Activated CD4-positive, alpha-beta T cell treated with anti-CD3 and anti-CD28 coated beads, Interleukin-2, Interleukin-4, amounts not matched to agents 100 ng/mL and 50 ng/mL, durations not matched to agents 16 hours and 8 hours (primary cell): ENCODE results near the gene OXA1L.
"Not testable (repeated sequence)": the region's sequence is repeated elsewhere in the genome, so short reads cannot be mapped to it uniquely, and the experiment has no call there.

Source experiments
- DNase-seq: peaks from one replicate; pipeline ENCODE4 v3.0.0-alpha.2; 2020; ENCODE audit warnings: low spot score

Gene OXA1L

DNA sequence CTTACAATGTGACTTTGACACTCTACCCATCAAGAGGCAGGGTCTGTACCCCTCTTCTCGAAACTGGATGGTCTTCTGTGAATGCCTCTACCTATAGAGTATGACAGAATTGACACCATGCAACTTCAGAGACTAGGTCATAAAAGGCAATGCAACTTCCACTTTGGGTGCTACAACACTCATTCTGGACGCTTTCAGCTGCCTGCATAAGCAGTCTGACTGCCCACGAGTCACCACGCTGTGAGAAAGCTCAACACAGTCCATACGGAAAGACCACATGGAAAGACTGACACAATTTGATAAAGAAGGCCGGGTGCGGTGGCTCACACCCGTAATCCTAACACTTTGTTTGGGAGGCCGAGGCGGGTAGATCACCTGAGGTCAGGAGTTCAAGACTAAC is 33.9 kb downstream of the OXA1L start:
- DNase-seq = no peak

DNA sequence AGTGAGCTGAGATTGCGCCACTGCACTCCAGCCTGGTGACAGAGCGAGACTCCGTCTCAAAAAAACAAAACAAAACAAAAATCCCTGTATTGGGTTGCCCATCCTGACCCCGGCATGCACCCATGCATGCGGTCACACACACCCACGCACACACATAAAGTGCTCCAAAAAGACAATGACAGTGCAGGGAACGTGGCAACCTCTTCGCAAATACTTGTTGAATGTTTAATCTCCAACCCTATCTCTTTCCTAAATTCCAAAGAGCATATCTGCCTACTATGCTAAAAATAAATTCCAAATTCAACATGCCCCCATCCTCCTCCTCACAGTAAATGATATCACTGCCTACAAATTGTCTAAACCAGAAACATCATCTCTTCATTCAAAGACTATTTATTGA is 35.2 kb downstream of the OXA1L start:
- no peak for DNase-seq

DNA sequence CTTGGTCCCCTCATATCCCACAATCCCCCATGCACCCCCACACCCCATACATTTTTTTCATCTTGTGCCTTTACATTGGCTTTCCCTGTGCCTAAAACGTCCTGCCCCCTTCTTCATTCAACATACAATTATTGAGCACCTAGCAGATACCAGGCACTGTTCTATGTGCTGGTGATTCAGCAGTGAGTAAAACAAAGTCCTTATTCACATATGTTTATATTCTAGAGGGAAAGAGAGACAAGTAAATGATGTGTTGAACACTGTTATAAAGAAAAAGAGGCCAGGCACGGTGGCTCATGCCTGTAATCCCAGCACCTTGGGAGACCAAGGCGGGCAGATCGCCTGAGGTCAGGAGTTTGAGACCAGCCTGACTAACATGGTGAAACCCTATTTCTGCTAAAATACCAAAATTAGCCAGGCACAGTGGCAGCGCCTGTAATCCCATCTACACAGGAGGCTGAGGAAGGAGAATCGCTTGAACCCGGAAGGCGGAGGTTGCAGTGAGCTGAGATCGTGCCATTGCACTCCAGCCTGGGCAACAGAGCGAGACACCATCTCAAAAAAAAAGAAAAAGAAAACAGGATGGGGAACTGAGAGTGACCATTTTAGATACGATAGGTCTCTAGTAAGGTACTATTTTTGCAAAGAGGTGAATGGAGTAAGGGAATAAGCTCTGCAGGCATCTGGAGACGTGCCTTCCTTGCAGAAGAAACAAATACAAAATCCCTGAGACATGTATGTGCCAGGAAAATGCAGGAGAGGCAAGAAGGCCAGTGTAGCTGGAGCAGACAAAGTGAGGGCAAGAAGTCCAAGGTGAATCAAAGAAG is 36.6 kb downstream of the OXA1L start:
- DNase-seq = no peak

DNA sequence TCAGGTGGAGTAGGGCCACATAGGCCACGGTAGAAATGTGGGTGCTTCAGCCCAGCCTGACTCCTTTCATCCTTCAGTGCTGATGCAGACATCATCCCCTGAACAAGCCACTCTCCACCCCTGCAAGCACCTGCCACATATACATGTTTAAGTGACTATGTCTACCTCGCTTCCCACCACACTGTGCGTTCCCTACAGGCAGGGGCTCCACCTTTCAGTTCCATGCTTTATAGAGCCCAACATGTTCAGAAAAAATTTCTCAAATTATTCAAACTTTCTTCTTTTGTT is 37.1 kb downstream of the OXA1L start:
- no peak for DNase-seq

DNA sequence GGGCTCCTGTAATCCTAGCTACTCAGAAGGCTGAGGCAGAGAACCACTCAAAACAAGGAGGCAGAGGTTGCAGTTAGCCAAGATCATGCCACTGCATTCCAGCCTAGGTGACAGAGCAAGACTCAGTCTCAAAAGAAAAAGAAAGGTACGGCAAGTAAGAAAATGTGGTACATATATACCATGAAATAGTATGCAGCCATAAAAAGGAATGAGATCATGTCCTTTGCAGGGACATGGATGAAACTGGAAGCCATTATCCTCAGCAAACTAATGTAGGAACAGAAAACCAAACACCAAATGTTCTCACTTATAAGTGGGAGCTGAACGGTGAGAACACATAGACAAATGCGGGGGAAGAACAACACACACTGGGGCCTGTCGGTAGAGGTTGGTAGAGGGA is 38.7 kb downstream of the OXA1L start:
- DNase-seq = not testable (repeated sequence)

DNA sequence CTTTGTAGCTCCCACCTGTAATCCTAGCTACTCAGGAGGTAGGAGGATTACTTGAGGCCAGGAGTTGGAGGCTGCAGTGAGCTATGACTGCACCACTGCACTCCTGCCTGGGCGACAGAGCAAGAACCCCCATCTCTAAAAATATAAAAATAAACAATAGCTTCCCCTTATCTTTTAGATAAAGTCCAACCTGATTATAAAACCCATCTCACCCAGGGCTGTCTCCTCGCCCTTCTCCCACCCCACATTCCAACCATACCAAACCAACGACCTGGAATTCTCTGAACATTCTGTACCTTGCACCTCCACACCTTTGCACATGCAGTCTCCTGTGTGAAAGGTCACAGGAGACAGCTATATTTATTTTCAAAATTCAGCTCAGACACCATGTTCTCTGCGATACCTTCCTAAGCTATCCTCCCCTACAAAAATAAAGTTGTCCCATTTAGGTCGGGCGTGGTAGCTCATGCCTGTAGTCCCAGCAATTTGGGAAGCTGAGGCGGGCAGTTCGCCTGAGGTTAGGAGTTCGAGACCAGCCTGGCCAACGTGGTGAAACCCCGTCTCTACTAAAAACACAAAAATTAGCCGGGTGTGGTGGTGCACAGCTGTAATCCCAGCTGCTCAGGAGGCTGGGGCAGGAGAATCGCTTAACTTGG is 41.1 kb downstream of the OXA1L start:
- DNase-seq = no peak

DNA sequence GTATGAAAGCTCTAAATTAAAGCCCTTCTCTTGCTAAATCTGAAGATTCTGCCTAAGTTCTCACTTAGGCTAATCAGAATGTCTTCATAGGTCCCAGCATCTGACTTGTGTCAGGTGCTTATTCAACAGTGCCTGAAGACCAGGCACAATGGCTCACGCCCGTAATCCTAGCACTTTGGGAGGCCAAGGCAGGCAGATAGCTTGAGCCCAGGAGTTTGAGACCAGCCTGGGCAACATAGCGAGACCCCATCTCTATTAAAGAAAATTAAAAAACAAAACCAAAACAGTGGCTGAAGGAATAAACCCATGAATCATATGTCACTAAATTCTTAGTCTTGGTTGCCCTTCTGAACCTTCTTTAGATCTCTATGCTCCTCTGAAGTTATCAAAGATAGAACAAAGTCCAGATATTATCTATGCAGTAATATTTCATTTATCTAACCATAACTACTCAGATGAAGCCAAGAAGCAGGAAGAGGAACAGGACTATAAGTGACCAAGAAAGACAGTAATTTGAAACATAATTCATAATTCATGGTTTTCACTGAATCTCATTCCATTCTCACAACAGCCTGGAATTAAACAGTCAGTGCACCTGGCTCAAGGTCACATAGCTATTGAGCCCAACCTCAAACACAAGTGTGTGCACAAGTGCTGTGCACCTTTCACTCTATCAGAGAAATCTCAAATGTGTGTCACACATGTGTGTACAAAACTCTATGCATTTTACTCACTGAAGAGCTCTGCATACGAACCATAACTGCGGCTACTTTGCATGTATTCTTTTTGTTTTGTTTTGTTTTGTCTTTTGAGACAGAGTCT is 42.1 kb downstream of the OXA1L start:
- DNase-seq = no peak

DNA sequence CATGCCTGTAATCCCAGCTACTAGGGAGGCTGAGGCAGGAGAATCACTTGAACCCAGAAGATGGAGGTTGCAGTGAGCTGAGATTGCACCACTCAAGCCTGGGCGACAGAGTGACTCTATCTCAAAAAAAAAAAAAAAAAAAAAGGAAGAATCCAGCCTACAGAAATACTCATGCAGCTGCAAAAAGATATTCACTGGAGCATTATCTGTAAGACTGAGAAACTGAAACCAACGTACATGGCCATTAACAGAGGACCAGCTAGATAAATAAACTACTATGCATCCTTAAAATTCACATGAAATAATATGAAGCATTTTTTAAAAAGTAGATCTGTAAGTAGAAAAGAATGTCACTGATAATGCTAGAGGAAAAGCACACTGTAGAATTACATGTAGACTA is 45.2 kb downstream of the OXA1L start:
- DNase-seq = no peak

DNA sequence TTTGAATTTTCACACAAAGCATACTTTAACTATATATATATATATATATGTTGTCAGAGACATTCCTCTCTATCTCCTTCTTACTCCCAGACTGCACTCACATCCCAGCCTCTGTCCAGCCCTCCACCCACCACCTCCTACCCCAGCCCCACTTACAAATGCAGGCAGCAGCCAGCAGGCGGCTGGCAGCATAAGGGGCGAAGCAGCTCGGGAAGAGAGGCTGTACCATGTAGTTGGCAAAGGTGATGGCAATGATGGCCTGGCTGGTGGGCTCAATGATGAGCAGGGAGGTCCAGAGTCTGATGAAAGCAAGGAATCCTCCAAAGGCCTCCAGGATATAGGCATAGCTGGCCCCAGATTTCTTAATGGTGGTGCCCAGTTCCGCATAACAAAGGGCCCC is 46.3 kb downstream of the OXA1L start:
- DNase-seq = no peak

DNA sequence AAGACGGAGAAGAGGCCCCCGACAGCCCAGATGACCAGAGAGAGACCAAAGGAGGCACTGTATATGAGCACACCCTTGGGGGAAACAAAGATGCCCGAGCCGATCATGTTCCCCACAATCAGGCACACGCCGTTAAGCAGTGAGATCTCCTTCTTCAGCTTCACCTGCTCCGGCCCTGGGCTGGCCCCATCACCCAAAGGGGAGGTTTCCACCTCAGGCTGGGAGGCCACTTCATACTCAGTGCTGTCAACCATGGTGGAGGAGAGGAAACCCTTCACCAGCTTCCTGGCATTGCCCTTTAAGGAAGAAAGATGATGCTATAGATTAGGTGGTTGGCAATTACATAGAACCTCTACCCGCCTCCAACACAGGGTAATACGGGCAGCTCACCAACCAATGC is 46.7 kb downstream of the OXA1L start:
- DNase-seq = no peak

DNA sequence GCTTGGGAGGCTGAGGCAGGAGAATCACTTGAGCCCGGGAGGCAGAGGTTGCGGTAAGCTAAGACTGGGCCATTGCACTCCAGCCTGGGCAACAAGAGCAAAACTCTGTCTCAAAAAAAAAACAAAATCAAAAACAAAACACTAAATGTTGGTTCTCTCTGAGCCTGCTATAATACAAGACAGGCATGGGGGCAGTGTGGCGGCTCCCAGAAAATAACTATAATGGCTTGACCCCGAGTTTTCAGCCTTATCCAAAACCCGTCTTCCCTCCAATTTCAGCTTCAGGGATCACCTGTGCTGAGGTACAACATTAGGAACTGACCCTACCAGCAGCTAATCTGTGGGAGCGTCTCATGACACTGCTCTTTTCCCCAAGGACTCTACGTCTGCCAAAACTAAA is 47.9 kb downstream of the OXA1L start:
- DNase-seq = no peak

DNA sequence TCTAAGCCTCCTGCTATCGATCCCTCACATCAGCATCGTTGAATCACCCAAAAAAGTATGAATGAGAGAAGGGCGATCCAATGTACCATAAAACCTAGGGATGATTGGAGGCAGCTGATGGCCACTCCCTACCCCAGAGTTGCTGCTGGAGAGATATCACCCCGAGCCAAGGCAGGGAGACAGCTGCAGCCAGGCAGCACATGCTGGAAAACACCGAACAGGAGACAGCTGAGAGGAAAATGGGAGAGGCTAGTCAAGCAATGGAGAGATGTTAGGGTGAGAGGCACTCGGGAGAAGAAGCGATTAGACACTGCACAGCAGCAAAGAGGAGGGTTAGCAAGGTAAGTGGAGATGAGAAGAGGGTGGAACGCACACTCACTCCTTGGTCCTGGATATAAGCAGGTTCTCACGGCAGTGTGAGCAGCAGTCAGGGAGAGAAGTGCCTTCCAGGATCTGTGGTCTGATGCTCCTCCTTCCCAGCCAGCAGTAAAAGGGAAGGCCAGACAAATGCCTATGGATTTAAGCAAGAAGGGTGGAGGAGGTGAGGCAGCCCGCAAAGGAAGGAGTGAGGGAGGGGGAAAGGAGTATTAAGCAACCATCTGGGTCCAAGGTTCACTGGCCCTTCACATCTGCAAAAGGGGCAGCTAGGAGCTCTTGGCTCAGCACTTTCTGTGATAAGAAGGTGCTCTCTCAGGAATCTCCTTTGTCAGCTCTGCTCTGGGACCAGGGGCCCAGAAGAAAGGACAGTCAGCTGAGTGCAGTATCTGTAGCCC is 48.6 kb downstream of the OXA1L start, which contains the start of gene SLC7A7:
Gene SLC7A7 (minus strand): TSS at position 495 of the 773 bp plus-strand sequence. CDS start 2,037 bp downstream, outside the sequence.
- no peak for DNase-seq

DNA sequence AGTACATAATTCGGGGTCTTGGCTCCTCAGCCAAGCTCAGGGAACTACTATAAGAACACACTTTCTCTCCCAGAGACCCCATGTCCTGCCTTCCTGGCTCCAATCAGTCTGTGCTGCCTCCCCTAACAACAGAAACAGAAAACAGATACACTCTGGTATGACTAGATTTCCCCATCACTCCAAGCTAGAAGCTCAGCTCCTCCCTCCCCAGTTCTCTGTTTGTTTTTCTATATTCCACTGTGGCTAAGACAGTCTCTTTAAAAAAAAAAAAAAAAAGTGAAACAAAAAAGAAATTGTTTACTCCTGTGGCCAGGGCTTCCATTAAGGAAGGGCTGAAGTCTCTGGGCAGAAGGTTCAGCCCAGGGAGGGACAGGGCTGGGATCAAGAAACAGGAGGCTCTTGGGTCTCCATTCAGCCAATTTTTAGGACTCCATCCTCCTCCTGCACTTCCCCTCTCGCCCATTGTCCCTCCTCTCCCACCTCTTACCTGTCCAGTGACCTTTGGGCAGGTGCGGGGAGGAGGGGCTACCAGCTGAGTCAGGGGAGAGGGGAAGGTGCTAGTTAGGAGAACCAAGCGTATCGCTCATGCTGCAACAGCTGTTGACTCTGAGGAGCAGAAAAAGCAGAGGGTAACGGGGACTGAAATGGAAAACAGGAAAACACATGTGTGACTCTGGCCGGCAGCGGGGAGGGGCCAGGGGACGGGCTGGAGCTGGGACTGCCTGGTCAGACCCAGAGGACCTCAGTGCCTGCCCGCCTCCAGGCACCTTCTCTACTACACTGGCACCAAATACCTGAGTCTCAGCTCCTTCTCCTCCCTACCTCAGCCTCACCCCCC is 52.9 kb downstream of the OXA1L start:
- no peak for DNase-seq

DNA sequence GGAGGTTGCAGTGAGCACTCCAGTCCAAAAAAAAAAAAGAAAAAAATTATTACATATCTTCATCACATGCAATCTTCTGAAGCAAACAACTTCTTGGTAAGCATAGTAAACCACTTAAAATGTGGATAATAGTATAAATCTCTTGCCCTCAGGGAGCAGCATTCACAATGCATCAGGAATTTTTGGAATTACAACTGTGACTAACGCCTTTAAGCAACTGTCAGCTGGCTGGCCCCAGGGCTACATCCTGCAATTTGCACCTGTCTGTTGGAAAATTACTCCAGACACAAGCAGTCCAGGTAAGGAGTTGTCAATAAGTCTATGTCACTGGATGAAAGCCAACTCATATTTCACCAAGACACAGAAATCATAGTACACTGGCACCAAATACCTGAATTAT is 54.2 kb downstream of the OXA1L start:
- no peak for DNase-seq

DNA sequence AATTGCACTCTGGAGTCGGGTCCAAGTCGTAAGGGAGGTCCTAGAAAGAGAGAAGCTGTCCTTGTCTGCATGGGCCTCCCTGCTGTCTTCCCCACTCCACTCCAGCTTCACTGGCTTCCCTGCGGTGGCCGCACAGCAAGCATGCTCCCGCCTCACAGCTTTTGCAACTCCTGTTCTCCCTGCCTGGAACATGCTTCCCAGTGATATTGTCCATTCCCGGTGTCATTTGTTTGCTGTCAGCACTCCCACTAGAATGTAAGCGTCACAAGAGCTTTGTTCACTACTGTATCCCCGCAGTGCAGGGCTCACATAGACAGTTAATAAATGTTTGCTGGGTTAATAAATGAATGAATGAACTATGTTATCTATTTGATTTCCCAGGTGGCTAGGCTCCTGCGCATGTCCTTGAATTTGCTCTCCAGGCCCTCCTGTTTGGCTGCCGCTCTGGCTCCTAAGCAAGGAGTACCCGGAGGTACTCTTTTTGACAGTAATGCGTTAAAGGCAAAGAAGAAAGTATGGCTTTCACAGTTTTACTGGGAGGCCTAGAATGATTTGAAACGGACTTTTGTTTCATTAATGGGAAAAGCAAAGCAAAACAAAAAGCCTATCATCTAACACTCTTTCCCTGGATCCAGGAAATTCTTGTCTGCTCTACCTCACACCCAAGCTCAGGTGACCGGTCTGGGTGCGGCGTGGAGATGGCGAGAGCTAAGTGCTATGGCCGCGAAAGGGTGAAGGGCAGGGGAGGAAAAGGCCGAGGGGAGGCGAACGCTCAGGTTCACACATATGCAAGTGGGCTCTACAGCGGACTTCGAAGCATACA is 54.9 kb downstream of the OXA1L start:
- DNase-seq = no peak

DNA sequence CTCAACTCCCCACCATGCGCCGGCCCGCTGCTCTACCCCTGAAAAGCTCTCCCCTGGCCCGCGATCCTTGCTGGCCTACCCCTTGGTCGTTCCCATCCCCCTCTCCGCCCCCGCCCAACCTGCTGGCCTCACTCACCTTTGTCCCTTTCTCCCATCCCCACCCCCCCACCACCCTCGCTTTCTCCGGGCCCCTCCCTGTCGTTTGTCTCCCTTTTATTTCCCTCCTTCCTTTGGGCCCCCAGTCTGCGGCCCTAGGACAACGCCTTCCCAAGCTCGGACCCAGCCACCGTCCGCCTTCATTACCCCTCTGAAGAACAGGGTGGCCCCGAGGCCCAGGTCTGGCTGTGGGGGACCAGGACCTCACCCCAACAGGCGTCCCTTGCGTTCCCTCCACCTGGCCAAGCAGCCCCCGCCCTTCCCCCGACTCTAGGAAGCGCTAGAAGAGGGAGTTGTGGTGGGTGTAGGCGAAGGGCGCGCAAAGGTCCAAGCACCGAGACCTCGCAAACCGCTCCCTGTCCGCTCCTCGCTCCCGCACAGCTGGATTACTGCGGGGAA is 55.6 kb downstream of the OXA1L start:
- DNase-seq = no peak
